Dendritic cell treated with granulocyte-macrophage colony-stimulating factor and Interleukin-4, amounts not matched to agents 40 ng/mL and 50 ng/mL, for 4 days (primary cell): ENCODE results near the gene NRIP2.

Experiments
- H3K27ac Mint-ChIP-seq: one replicate; pipeline ENCODE4 v1.8.0; 2022; ENCODE audit warnings: mild to moderate bottlenecking, mixed read lengths
- H3K27me3 Mint-ChIP-seq: one replicate; pipeline ENCODE4 v1.8.0; 2022; ENCODE audit warnings: mild to moderate bottlenecking, mixed read lengths
- H3K36me3 Mint-ChIP-seq: one replicate; pipeline ENCODE4 v1.8.0; 2022; ENCODE audit warnings: low read depth, mixed read lengths
- H3K4me1 Mint-ChIP-seq: one replicate; pipeline ENCODE4 v1.8.0; 2022; ENCODE audit warnings: low read depth, mixed read lengths
- H3K4me3 Mint-ChIP-seq: one replicate; pipeline ENCODE4 v1.8.0; 2022; ENCODE audit warnings: mild to moderate bottlenecking, moderate library complexity, mixed read lengths
- H3K9me3 Mint-ChIP-seq: one replicate; pipeline ENCODE4 v1.8.0; 2022; ENCODE audit warnings: mixed read lengths
- intact Hi-C: fragments of 100-400 bp; cut with micrococcal nuclease; formaldehyde crosslinking; loops from one replicate; pipeline ENCODE4 v1.15.0; 2022

Gene NRIP2

GRCh38 chr12:2833327-2833726, 1.5 kb downstream of the NRIP2 start:
- H3K4me3 Mint-ChIP-seq: no peak overlapping the region
- H3K27ac Mint-ChIP-seq: no peak overlapping the region
- H3K36me3 Mint-ChIP-seq: peaks cover 67% of the 10 kb centered on the region
- peaks cover 32% of the 10 kb centered on the region for H3K4me1 Mint-ChIP-seq
- H3K27me3 Mint-ChIP-seq: peaks cover 8% of the 10 kb centered on the region
- H3K9me3 Mint-ChIP-seq: no peaks in the 10 kb centered on the region
- intact Hi-C loops: no loop called here

GRCh38 chr12:2832550-2833127, 2.2 kb downstream of the NRIP2 start:
- no peak overlapping the region for H3K27ac Mint-ChIP-seq
- intact Hi-C loops: no loop called here
- no peaks in the 10 kb centered on the region for H3K9me3 Mint-ChIP-seq

GRCh38 chr12:2829275-2829674, 5.6 kb downstream of the NRIP2 start:
- intact Hi-C loops: no loop called here
- H3K27me3 Mint-ChIP-seq: peaks cover 4% of the 10 kb centered on the region
- no peak overlapping the region for H3K4me3 Mint-ChIP-seq
- H3K27ac Mint-ChIP-seq: no peak overlapping the region
- peaks cover 87% of the 10 kb centered on the region for H3K36me3 Mint-ChIP-seq
- peaks cover 10% of the 10 kb centered on the region for H3K4me1 Mint-ChIP-seq
- no peaks in the 10 kb centered on the region for H3K9me3 Mint-ChIP-seq

More at GRCh38 chr12:2832550-2833127, 2.2 kb downstream of the NRIP2 start:
- peaks cover 67% of the 10 kb centered on the region for H3K36me3 Mint-ChIP-seq
- H3K27me3 Mint-ChIP-seq: peaks cover 8% of the 10 kb centered on the region
- peaks cover 32% of the 10 kb centered on the region for H3K4me1 Mint-ChIP-seq
- no peak overlapping the region for H3K4me3 Mint-ChIP-seq

- H3K4me1 Mint-ChIP-seq: no peaks in the 10 kb centered on the region
- H3K9me3 Mint-ChIP-seq: no peaks in the 10 kb centered on the region
- intact Hi-C loops: no loop called here
- H3K4me3 Mint-ChIP-seq: no peak overlapping the region
- H3K27me3 Mint-ChIP-seq: no peaks in the 10 kb centered on the region
- H3K27ac Mint-ChIP-seq: no peak overlapping the region
- peaks cover 99% of the 10 kb centered on the region for H3K36me3 Mint-ChIP-seq
Observed at GRCh38 chr12:2826721-2827515, 7.9 kb downstream of the NRIP2 start.

- no peaks in the 10 kb centered on the region for H3K9me3 Mint-ChIP-seq
- H3K4me1 Mint-ChIP-seq: no peaks in the 10 kb centered on the region
- no peak overlapping the region for H3K4me3 Mint-ChIP-seq
- intact Hi-C loops: no loop called here
- peaks cover 99% of the 10 kb centered on the region for H3K36me3 Mint-ChIP-seq
- no peaks in the 10 kb centered on the region for H3K27me3 Mint-ChIP-seq
- no peak overlapping the region for H3K27ac Mint-ChIP-seq
Observed at GRCh38 chr12:2826036-2826435, 8.8 kb downstream of the NRIP2 start.

GRCh38 chr12:2825132-2825531, 9.7 kb downstream of the NRIP2 start:
- H3K9me3 Mint-ChIP-seq: no peaks in the 10 kb centered on the region
- intact Hi-C loops: no loop called here
- H3K27ac Mint-ChIP-seq: no peak overlapping the region
- H3K4me3 Mint-ChIP-seq: no peak overlapping the region
- peaks cover 100% of the 10 kb centered on the region for H3K36me3 Mint-ChIP-seq
- H3K27me3 Mint-ChIP-seq: no peaks in the 10 kb centered on the region
- H3K4me1 Mint-ChIP-seq: no peaks in the 10 kb centered on the region

GRCh38 chr12:2824541-2824940, 10.3 kb downstream of the NRIP2 start:
- intact Hi-C loops: no loop called here
- peaks cover 100% of the 10 kb centered on the region for H3K36me3 Mint-ChIP-seq
- H3K9me3 Mint-ChIP-seq: no peaks in the 10 kb centered on the region
- H3K4me3 Mint-ChIP-seq: no peak overlapping the region
- H3K27ac Mint-ChIP-seq: no peak overlapping the region
- no peaks in the 10 kb centered on the region for H3K27me3 Mint-ChIP-seq
- H3K4me1 Mint-ChIP-seq: no peaks in the 10 kb centered on the region

GRCh38 chr12:2823483-2823882, 11.4 kb downstream of the NRIP2 start:
- intact Hi-C loops: no loop called here
- H3K36me3 Mint-ChIP-seq: peaks cover 100% of the 10 kb centered on the region
- no peak overlapping the region for H3K27ac Mint-ChIP-seq
- no peak overlapping the region for H3K4me3 Mint-ChIP-seq
- no peaks in the 10 kb centered on the region for H3K4me1 Mint-ChIP-seq
- no peaks in the 10 kb centered on the region for H3K27me3 Mint-ChIP-seq
- H3K9me3 Mint-ChIP-seq: no peaks in the 10 kb centered on the region

GRCh38 chr12:2820432-2820831, 14.4 kb downstream of the NRIP2 start:
- no peaks in the 10 kb centered on the region for H3K27me3 Mint-ChIP-seq
- H3K9me3 Mint-ChIP-seq: no peaks in the 10 kb centered on the region
- H3K36me3 Mint-ChIP-seq: peaks cover 100% of the 10 kb centered on the region
- no peaks in the 10 kb centered on the region for H3K4me1 Mint-ChIP-seq
- no peak overlapping the region for H3K4me3 Mint-ChIP-seq
- intact Hi-C loops: no loop called here
- H3K27ac Mint-ChIP-seq: no peak overlapping the region

- no peaks in the 10 kb centered on the region for H3K9me3 Mint-ChIP-seq
- H3K27me3 Mint-ChIP-seq: no peaks in the 10 kb centered on the region
- no peak overlapping the region for H3K27ac Mint-ChIP-seq
- no peak overlapping the region for H3K4me3 Mint-ChIP-seq
- H3K36me3 Mint-ChIP-seq: peaks cover 100% of the 10 kb centered on the region
- H3K4me1 Mint-ChIP-seq: peaks cover under 1% of the 10 kb centered on the region
- intact Hi-C loops: no loop called here
Observed at GRCh38 chr12:2819810-2820209, 15.0 kb downstream of the NRIP2 start.

GRCh38 chr12:2813214-2814185, 21.3 kb downstream of the NRIP2 start:
- H3K27me3 Mint-ChIP-seq: no peaks in the 10 kb centered on the region
- peak overlapping the region; percentile 99 for H3K27ac Mint-ChIP-seq
- peak overlapping the region; percentile 100 for H3K4me3 Mint-ChIP-seq
- H3K9me3 Mint-ChIP-seq: no peaks in the 10 kb centered on the region
- H3K4me1 Mint-ChIP-seq: peaks cover 17% of the 10 kb centered on the region
- intact Hi-C loops: loop anchor here (1.0 to 2.0 kb wide), 2 partner anchors 19 to 65 kb away; partner anchors contain the start of gene FKBP4
- H3K36me3 Mint-ChIP-seq: peaks cover 49% of the 10 kb centered on the region

- intact Hi-C loops: loop anchor here (1.0 to 2.0 kb wide), 2 partner anchors 18 to 66 kb away; partner anchors contain the start of gene FKBP4
- no peaks in the 10 kb centered on the region for H3K27me3 Mint-ChIP-seq
- no peaks in the 10 kb centered on the region for H3K9me3 Mint-ChIP-seq
- peaks cover 45% of the 10 kb centered on the region for H3K36me3 Mint-ChIP-seq
- peak within 1 kb of the TSS; percentile 99 for H3K27ac Mint-ChIP-seq
- H3K4me3 Mint-ChIP-seq: peak within 1 kb of the TSS; percentile 100
- peaks cover 17% of the 10 kb centered on the region for H3K4me1 Mint-ChIP-seq
Observed at GRCh38 chr12:2812290-2813213, 22.3 kb downstream of the NRIP2 start, which contains the start of gene ITFG2. Gene ITFG2, plus strand, starts transcription at chr12:2812668. Its CDS starts 93 bp downstream, at chr12:2812761.

- peak overlapping the region; percentile 99 for H3K27ac Mint-ChIP-seq
- H3K27me3 Mint-ChIP-seq: no peaks in the 10 kb centered on the region
- intact Hi-C loops: loop anchor here (2.0 kb wide), 1 partner anchor 67 kb away; no protein-coding TSS in a partner anchor
- H3K4me1 Mint-ChIP-seq: peaks cover 17% of the 10 kb centered on the region
- H3K36me3 Mint-ChIP-seq: peaks cover 45% of the 10 kb centered on the region
- H3K4me3 Mint-ChIP-seq: peak overlapping the region; percentile 9
- no peaks in the 10 kb centered on the region for H3K9me3 Mint-ChIP-seq
Observed at GRCh38 chr12:2811801-2812200, 23.0 kb downstream of the NRIP2 start.
